HG03378 (cell line): ENCODE data around the gene ARHGEF40.
A peak's percentile ranks its signal among the peaks of the same experiment; 100 is the strongest.

Source experiments
- ATAC-seq: cut with Tn5 transposase; IDR thresholded peaks from one replicate; pipeline ENCODE4 v1.9.1; 2021; ENCODE audit warnings: mild to moderate bottlenecking, moderate library complexity; ENCODE audit not compliant: unreplicated experiment

The ARHGEF40 gene

GRCh38 chr14:21078726-21079125 is 8.6 kb downstream of the ARHGEF40 start:
- ATAC-seq: no peak

GRCh38 chr14:21081521-21082142 is 11.5 kb downstream of the ARHGEF40 start:
- ATAC-seq: no peak

GRCh38 chr14:21083565-21084325 is 13.6 kb downstream of the ARHGEF40 start:
- no peak for ATAC-seq

- ATAC-seq: no peak
These were observed 14.3 kb downstream of the ARHGEF40 start for GRCh38 chr14:21084396-21084795.

GRCh38 chr14:21084998-21085853 is 15.1 kb downstream of the ARHGEF40 start:
- no peak for ATAC-seq

GRCh38 chr14:21086908-21087293 is 16.8 kb downstream of the ARHGEF40 start:
- ATAC-seq: no peak

GRCh38 chr14:21087294-21088091 is 17.4 kb downstream of the ARHGEF40 start:
- peak; percentile 67 for ATAC-seq

GRCh38 chr14:21088687-21089086 is 18.6 kb downstream of the ARHGEF40 start:
- ATAC-seq: no peak

GRCh38 chr14:21089271-21089670 is 19.2 kb downstream of the ARHGEF40 start:
- ATAC-seq: no peak

GRCh38 chr14:21089877-21090193 is 19.7 kb downstream of the ARHGEF40 start:
- no peak for ATAC-seq

GRCh38 chr14:21090194-21090939 is 20.3 kb downstream of the ARHGEF40 start:
- ATAC-seq: no peak

GRCh38 chr14:21090940-21091663 is 21.0 kb downstream of the ARHGEF40 start:
- no peak for ATAC-seq

GRCh38 chr14:21091821-21092272 is 21.7 kb downstream of the ARHGEF40 start:
- no peak for ATAC-seq

- peak; percentile 53 for ATAC-seq
These were observed 22.3 kb downstream of the ARHGEF40 start for GRCh38 chr14:21092273-21093011.

GRCh38 chr14:21093018-21093417 is 22.9 kb downstream of the ARHGEF40 start:
- ATAC-seq: no peak

- ATAC-seq: no peak
These were observed 23.9 kb downstream of the ARHGEF40 start for GRCh38 chr14:21093769-21094681.

GRCh38 chr14:21095430-21096205 is 25.5 kb downstream of the ARHGEF40 start:
- no peak for ATAC-seq
